ENCODE results near the gene SUSD3.
"Not testable (repeated sequence)": the region's sequence is repeated elsewhere in the genome, so short reads cannot be mapped to it uniquely, and the experiment has no call there.

The SUSD3 gene

GRCh38 chr9:93013856-93014582, 44.5 kb upstream of the SUSD3 start:
- Histone ChIP-seq H3K9me2 (replicated peaks; ENCODE audit: control insufficient read depth, low read length) (no peaks in the 10 kb centered on the region), H3K4me1 (ENCODE audit: control insufficient read depth, low read length) (peaks cover 4% of the 10 kb centered on the region; the same call in 1 of the 2 replicates), H4K20me1 (ENCODE audit: control insufficient read depth, insufficient read depth, low read depth, low read length) (no peaks in the 10 kb centered on the region), H3K4me2 (ENCODE audit: low read length) (no peak overlapping the region), H3K27me3 (ENCODE audit: control insufficient read depth, low read length) (no peaks in the 10 kb centered on the region), H3K4me3 (ENCODE audit: low read length) (no peak overlapping the region), H3K36me3 (ENCODE audit: control insufficient read depth, low read length) (no peaks in the 10 kb centered on the region; the same call in 1 of the 2 replicates), H3K79me2 (ENCODE audit: control insufficient read depth, low read length) (no peaks in the 10 kb centered on the region), H3F3A (ENCODE audit: control insufficient read depth, insufficient read depth) (no peaks in the 10 kb centered on the region), H3K9me3 (ENCODE audit: control insufficient read depth, insufficient read depth, low read length) (no peaks in the 10 kb centered on the region), H3K27ac (ENCODE audit: low read depth, low read length) (no peak overlapping the region)
- TF ChIP-seq EZH2phosphoT487 (IDR thresholded peaks at IDR 0.05; ENCODE audit: borderline replicate concordance, low read length) (no peak), CTCF (IDR thresholded peaks at IDR 0.05; ENCODE audit: low read depth, low read length, poor library complexity, severe bottlenecking) (no peak)

- H3F3A ChIP-seq (ENCODE audit: control insufficient read depth, insufficient read depth); H3K27ac ChIP-seq (ENCODE audit: low read depth, low read length); H3K79me2 ChIP-seq (ENCODE audit: control insufficient read depth, low read length); H3K4me3 ChIP-seq (ENCODE audit: low read length); H3K36me3 ChIP-seq (ENCODE audit: control insufficient read depth, low read length); H3K27me3 ChIP-seq (ENCODE audit: control insufficient read depth, low read length); H3K4me2 ChIP-seq (ENCODE audit: low read length); H3K9me2 ChIP-seq (replicated peaks; ENCODE audit: control insufficient read depth, low read length); H4K20me1 ChIP-seq (ENCODE audit: control insufficient read depth, insufficient read depth, low read depth, low read length); H3K9me3 ChIP-seq (ENCODE audit: control insufficient read depth, insufficient read depth, low read length); H3K4me1 ChIP-seq (ENCODE audit: control insufficient read depth, low read length): not testable (repeated sequence)
Measured at GRCh38 chr9:93015190-93015589, 43.3 kb upstream of the SUSD3 start.

- no peak overlapping the region for H3K4me3 ChIP-seq (ENCODE audit: low read length)
- no peaks in the 10 kb centered on the region for H3K9me2 ChIP-seq (replicated peaks; ENCODE audit: control insufficient read depth, low read length)
- no peaks in the 10 kb centered on the region for H4K20me1 ChIP-seq (ENCODE audit: control insufficient read depth, insufficient read depth, low read depth, low read length)
- no peaks in the 10 kb centered on the region for H3F3A ChIP-seq (ENCODE audit: control insufficient read depth, insufficient read depth)
- H3K27ac ChIP-seq (ENCODE audit: low read depth, low read length), result no peak overlapping the region
- TF ChIP-seq CTCF (IDR thresholded peaks at IDR 0.05; ENCODE audit: low read depth, low read length, poor library complexity, severe bottlenecking) (no peak), EZH2phosphoT487 (IDR thresholded peaks at IDR 0.05; ENCODE audit: borderline replicate concordance, low read length) (no peak)
- peaks cover 3% of the 10 kb centered on the region; the same call in 1 of the 2 replicates for H3K4me1 ChIP-seq (ENCODE audit: control insufficient read depth, low read length)
- no peaks in the 10 kb centered on the region for H3K9me3 ChIP-seq (ENCODE audit: control insufficient read depth, insufficient read depth, low read length)
- no peaks in the 10 kb centered on the region for H3K79me2 ChIP-seq (ENCODE audit: control insufficient read depth, low read length)
- no peak overlapping the region for H3K4me2 ChIP-seq (ENCODE audit: low read length)
- no peaks in the 10 kb centered on the region; the same call in 1 of the 2 replicates for H3K36me3 ChIP-seq (ENCODE audit: control insufficient read depth, low read length)
- H3K27me3 ChIP-seq (ENCODE audit: control insufficient read depth, low read length), result no peaks in the 10 kb centered on the region
Measured at GRCh38 chr9:93017621-93018020, 40.9 kb upstream of the SUSD3 start.

- Histone ChIP-seq H3K4me1 (ENCODE audit: control insufficient read depth, low read length) (no peaks in the 10 kb centered on the region), H3K9me3 (ENCODE audit: control insufficient read depth, insufficient read depth, low read length) (no peaks in the 10 kb centered on the region)
Measured at GRCh38 chr9:93020151-93020550, 38.4 kb upstream of the SUSD3 start.

More at GRCh38 chr9:93020151-93020550, 38.4 kb upstream of the SUSD3 start:
- TF ChIP-seq CTCF (IDR thresholded peaks at IDR 0.05; ENCODE audit: low read depth, low read length, poor library complexity, severe bottlenecking), result no peak
- TF ChIP-seq EZH2phosphoT487 (IDR thresholded peaks at IDR 0.05; ENCODE audit: borderline replicate concordance, low read length), result no peak
- H3K36me3 ChIP-seq (ENCODE audit: control insufficient read depth, low read length), result no peaks in the 10 kb centered on the region; the same call in 1 of the 2 replicates
- H3K27ac ChIP-seq (ENCODE audit: low read depth, low read length), result no peak overlapping the region
- H3K79me2 ChIP-seq (ENCODE audit: control insufficient read depth, low read length), result no peaks in the 10 kb centered on the region
- no peak overlapping the region for H3K4me3 ChIP-seq (ENCODE audit: low read length)
- H3F3A ChIP-seq (ENCODE audit: control insufficient read depth, insufficient read depth), result no peaks in the 10 kb centered on the region
- no peaks in the 10 kb centered on the region for H3K9me2 ChIP-seq (replicated peaks; ENCODE audit: control insufficient read depth, low read length)
- H4K20me1 ChIP-seq (ENCODE audit: control insufficient read depth, insufficient read depth, low read depth, low read length), result no peaks in the 10 kb centered on the region
- no peak overlapping the region for H3K4me2 ChIP-seq (ENCODE audit: low read length)
- no peaks in the 10 kb centered on the region for H3K27me3 ChIP-seq (ENCODE audit: control insufficient read depth, low read length)
